SU-DHL-6 (cell line): ENCODE data around the gene PPP1R12B.
"Not testable (repeated sequence)": the region's sequence is repeated elsewhere in the genome, so short reads cannot be mapped to it uniquely, and the experiment has no call there.

Experiments used
- EZH2phosphoT487 ChIP-seq: fragments of 200-600 bp; sonication (generic), shearing (Covaris generic); conservative IDR thresholded peaks from 2 replicates; pipeline ENCODE4 v1.6.1; 2018; ENCODE audit warnings: mild to moderate bottlenecking, antibody characterized with exemption, low read length, moderate library complexity, mixed read lengths
- TF ChIP-seq, protein P1 (sequence below): fragments of 200-600 bp; sonication (generic); IDR thresholded peaks from one replicate; pipeline ENCODE4 v1.5.1; 2017; ENCODE audit warnings: antibody characterized with exemption, mild to moderate bottlenecking, low read length, moderate library complexity; ENCODE audit not compliant: insufficient read depth, poor library complexity, severe bottlenecking

DNA sequence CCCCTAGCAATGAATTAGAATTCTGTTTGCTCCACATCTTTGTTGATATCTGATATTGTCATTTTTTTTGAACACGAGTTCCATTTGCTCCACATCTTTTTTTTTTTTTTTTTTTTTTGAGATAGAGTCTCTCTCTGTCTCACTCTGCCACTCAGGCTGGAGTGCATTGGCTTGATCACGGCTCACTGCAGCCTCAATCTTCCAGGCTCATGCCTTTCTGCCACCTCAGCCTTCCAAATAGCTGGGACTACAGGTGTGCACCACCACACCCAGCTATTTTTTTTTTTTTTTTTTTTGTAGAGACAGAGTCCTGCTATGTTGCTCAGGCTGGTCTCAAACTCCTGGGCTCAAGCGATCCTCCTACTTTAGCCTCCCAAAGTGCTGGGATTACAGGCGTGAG is 22.4 kb downstream of the PPP1R12B start:
- TF ChIP-seq, protein P1, sequence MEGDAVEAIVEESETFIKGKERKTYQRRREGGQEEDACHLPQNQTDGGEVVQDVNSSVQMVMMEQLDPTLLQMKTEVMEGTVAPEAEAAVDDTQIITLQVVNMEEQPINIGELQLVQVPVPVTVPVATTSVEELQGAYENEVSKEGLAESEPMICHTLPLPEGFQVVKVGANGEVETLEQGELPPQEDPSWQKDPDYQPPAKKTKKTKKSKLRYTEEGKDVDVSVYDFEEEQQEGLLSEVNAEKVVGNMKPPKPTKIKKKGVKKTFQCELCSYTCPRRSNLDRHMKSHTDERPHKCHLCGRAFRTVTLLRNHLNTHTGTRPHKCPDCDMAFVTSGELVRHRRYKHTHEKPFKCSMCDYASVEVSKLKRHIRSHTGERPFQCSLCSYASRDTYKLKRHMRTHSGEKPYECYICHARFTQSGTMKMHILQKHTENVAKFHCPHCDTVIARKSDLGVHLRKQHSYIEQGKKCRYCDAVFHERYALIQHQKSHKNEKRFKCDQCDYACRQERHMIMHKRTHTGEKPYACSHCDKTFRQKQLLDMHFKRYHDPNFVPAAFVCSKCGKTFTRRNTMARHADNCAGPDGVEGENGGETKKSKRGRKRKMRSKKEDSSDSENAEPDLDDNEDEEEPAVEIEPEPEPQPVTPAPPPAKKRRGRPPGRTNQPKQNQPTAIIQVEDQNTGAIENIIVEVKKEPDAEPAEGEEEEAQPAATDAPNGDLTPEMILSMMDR: not testable (repeated sequence)
- not testable (repeated sequence) for TF ChIP-seq EZH2phosphoT487
